Retinal pigment epithelial cell (primary cell): ENCODE data around the gene DDX60.
"Not testable (repeated sequence)": the region's sequence is repeated elsewhere in the genome, so short reads cannot be mapped to it uniquely, and the experiment has no call there.

Experiments
- DNase-seq: peaks from one replicate; pipeline ENCODE4 v3.0.0-alpha.2; 2010; ENCODE audit warnings: low read depth
- H3K4me3 ChIP-seq: 2 replicates; pipeline ENCODE4 v1.5.1; 2011; ENCODE audit warnings: mild to moderate bottlenecking, low read length, control low read depth, moderate library complexity
- CTCF ChIP-seq: conservative IDR thresholded peaks from 2 replicates; pipeline ENCODE4 v1.5.1; 2011; ENCODE audit warnings: low read depth, low read length, control low read depth, inconsistent platforms

The DDX60 gene

DNA sequence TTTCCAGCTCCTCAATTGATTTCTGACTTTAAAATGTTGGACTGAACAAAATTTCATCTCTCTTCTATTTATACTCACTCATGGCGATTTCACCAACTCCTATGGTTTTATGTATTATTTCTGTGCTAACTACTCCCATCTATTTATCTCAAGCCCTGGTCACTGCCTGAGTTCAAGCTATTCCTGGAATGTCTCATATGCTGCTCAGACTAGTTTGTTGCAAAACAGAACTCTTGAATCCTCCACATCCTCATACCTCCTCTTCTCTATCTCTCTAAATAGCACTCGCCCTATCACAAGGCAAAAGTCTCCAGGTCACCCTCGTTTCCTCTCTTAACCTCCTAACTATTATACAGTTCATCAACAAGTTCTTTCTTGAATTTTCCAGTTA lies 19.0 kb upstream of the DDX60 start:
- TF ChIP-seq CTCF, result no peak
- DNase-seq, result no peak
- H3K4me3 ChIP-seq, result no peak overlapping the region

GRCh38 chr4:168336837-168337549 lies 18.4 kb upstream of the DDX60 start:
- TF ChIP-seq CTCF, result no peak
- H3K4me3 ChIP-seq, result no peak overlapping the region
- DNase-seq, result no peak

DNA sequence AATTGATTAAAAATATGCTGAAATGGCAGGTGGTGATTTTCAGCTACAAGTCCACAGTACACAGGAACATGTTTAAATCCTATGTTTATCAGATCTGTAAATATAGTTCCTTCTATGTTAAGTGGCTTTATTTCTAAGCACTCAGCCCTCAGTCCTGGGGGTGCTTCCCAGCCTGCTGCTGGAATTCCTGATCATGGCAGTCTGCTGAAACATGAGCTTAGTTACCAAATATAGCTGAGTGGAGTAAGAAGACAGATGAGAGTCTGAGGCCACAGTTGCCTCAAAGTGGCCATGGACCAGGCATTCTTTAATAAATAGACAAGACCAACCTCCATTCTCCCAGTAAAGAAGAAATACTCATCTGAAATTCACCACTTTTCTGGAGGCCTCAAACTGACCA lies 17.1 kb upstream of the DDX60 start:
- no peak for DNase-seq
- TF ChIP-seq CTCF, result no peak
- H3K4me3 ChIP-seq, result no peak overlapping the region

GRCh38 chr4:168334053-168334452 lies 15.5 kb upstream of the DDX60 start:
- TF ChIP-seq CTCF, result no peak
- DNase-seq, result no peak
- no peak overlapping the region for H3K4me3 ChIP-seq

- not testable (repeated sequence) for H3K4me3 ChIP-seq, DNase-seq
Measured at GRCh38 chr4:168330575-168330974, 12.0 kb upstream of the DDX60 start.

DNA sequence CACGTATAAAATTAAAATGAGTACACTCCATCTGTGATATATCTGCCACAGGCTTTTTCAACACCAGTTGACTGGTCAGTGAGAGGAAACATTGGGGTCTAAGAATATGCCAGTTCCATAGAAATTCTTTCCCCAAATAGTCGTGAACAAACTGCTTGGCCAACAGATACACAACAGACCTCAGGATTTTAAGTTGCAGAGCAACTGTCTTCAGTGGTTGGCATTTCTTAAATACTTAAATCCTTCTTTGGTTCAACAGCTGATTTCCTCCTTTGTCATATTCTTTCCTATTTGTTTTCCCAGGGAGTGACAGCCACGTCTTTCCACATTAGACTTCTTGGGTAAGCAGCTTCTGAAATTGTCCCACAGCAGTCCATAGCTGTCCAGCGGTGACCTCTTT lies 7.0 kb upstream of the DDX60 start:
- no peak for DNase-seq
- no peak for TF ChIP-seq CTCF

GRCh38 chr4:168321006-168321405 lies 2.5 kb upstream of the DDX60 start:
- DNase-seq, result no peak
- no peak for TF ChIP-seq CTCF
- H3K4me3 ChIP-seq, result no peak overlapping the region

More for the DNA sequence above, 7.0 kb upstream of the DDX60 start:
- H3K4me3 ChIP-seq, result no peak overlapping the region

DNA sequence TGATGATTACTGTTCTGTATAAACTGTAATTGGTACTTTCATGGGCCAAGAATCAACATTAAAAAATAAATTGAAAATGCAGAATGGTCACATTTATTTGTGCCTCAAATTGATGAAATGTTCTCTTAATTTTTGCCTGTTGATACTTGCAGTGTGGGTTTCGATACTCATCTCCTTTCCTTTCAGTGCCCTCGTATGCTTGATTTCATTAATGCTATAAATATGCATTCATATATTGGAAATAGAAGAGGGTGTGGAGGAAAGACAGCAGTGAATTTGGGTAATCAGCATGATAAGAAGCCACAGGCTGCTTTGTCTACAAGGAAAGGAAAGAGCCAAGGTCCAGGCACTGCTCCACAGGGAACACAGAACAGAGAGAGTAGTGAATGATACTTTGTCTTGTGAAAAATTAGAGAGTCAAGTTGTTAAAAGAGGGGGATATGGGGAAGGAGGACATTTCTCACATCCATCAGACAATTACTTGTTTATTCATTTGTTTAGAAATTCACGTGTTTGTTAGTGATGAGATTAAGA lies 1.0 kb upstream of the DDX60 start:
- H3K4me3 ChIP-seq, result no peak overlapping the region
- DNase-seq, result no peak
- no peak for TF ChIP-seq CTCF
